SK-N-MC (cell line): Measurements from ENCODE around the gene KRTAP4-4.

Source experiments
- FOXP2 ChIP-seq: optimal IDR thresholded peaks from 2 replicates; pipeline ENCODE3; 2011; ENCODE audit warnings: mild to moderate bottlenecking, moderate library complexity; ENCODE audit not compliant: insufficient read depth; ENCODE audit errors: extremely low read length, control extremely low read depth
- POLR2AphosphoS5 ChIP-seq: IDR thresholded peaks from 2 replicates; pipeline ENCODE4 v1.6.1; 2012; ENCODE audit warnings: mild to moderate bottlenecking, low read depth, low read length, borderline replicate concordance

GRCh38 chr17:41121742-41122141 is 38.8 kb downstream of the KRTAP4-4 start:
- TF ChIP-seq FOXP2: no peak
- TF ChIP-seq POLR2AphosphoS5: no peak
